Psoas muscle (tissue), 8 donors: ENCODE data around the gene RPL19. TPM values are rescaled to one million over a fixed set of nuclear protein-coding genes. Genes with fewer than 3 reads are reported as not detected.

Experiments used
- ATAC-seq, 4 donors: fragments of 200-7000 bp; cut with Tn5 transposase; one replicate each; pipeline ENCODE4 v1.9.1; 2020; ENCODE audit warnings: moderate library complexity in 3 of 4, mild to moderate bottlenecking in 2 of 4
- DNase-seq, 2 donors: peaks; one replicate each; pipeline ENCODE4 v3.0.0-alpha.2; 2020
- H3K27ac ChIP-seq: fragments of 200-600 bp; one replicate; pipeline ENCODE4 v1.8.0; 2022
- H3K27me3 ChIP-seq, 3 donors: fragments of 200-600 bp in 1 of 3; one replicate each; pipeline versions ENCODE4 v1.6.1 to v1.8.0; 2013 to 2022; ENCODE audit warnings: low read length in 2 of 3, mild to moderate bottlenecking in 2 of 3, moderate library complexity in 1 of 3; ENCODE audit not compliant: insufficient read depth in 3 of 3
- H3K36me3 ChIP-seq, 2 donors: fragments of 200-600 bp in 1 of 2; one replicate each; pipeline versions ENCODE4 v1.6.1 to v1.8.0; 2013 to 2022; ENCODE audit warnings: low read depth in 1 of 2, mild to moderate bottlenecking in 1 of 2, moderate library complexity in 1 of 2; ENCODE audit not compliant: insufficient read depth in 1 of 2
- H3K4me1 ChIP-seq: fragments of 200-600 bp; one replicate; pipeline ENCODE4 v1.8.0; 2022
- H3K4me3 ChIP-seq: fragments of 200-600 bp; one replicate; pipeline ENCODE4 v1.8.0; 2022; ENCODE audit warnings: mild to moderate bottlenecking
- H3K9me3 ChIP-seq: fragments of 200-600 bp; one replicate; pipeline ENCODE4 v1.8.0; 2022
- CTCF ChIP-seq: fragments of 200-600 bp; IDR thresholded peaks from one replicate; pipeline ENCODE4 v1.8.0; 2022; ENCODE audit warnings: antibody characterized with exemption
- WGBS, 3 donors: extraction: QIAGEN DNeasy Blood & Tissue Kit; methylation state at CpG; one replicate each; pipeline versions ENCODE4 v1.1.6 to v1.1.7; 2013; 5-methylcytosine and 5-hydroxymethylcytosine counted together
- intact Hi-C, 2 donors: fragments of 100-400 bp; cut with DNase I; formaldehyde crosslinking; loops; one replicate each; pipeline versions ENCODE4 v1.11.0 to v1.14.2; 2022
- polyA plus RNA-seq, 3 donors: library from polyadenylated mRNA; stranded (reverse); fragments of 200-250 nt; gene quantifications; one replicate each; pipeline ENCODE4 v1.2.3, GENCODE V29; 2013
- total RNA-seq, 4 donors: library from RNA; stranded (reverse); fragmentation: NEBNext Ultra II Directional in 2 of 4; extraction: Animal tissue kit (Norgen Biotek cat#: 25700) in 2 of 4; gene quantifications; one replicate each; pipeline versions ENCODE4 v1.2.1 to v1.2.4, GENCODE V29; 2021 to 2023
- donor health status: healthy with polysubstance abuse.
- donor health status: DM: no; HTN: no; CAD: no; lungs with moderate emphysema.
- donor health status: Bipolar disorder and iron deficiency.
- donor health status: healthy.
- donor health status: DM: yes; HTN: yes; CAD: no.
- donor health status: DM: no; HTN: no; CAD: no.
- donor health status: DM: no; HTN: no; CAD: no.
- donor health status: DM: yes; HTN: yes; CAD: no.

Gene RPL19
- total and polyA plus RNA-seq, 7 donors, result 1,146 to 3,039 (median 1,520) TPM

GRCh38 chr17:39212841-39213480, 12.9 kb downstream of the RPL19 start:
- H3K27ac ChIP-seq, result no peak overlapping the region
- DNase-seq (no peak), ATAC-seq (peak in 1 of 4 donors; percentile 30)

GRCh38 chr17:39213852-39214251, 13.8 kb downstream of the RPL19 start:
- DNase-seq, result no peak
- H3K9me3 ChIP-seq, result no peaks in the 10 kb centered on the region
- no peak overlapping the region for H3K4me3 ChIP-seq
- WGBS, 3 donors, result 70 to 80% (median 71%) methylated on average over 9 of the region's 9 CpGs
- peaks cover 15% of the 10 kb centered on the region for H3K4me1 ChIP-seq
- intact Hi-C loops, result loop anchor here in 1 of 2 donors (10.0 kb wide), 1 partner anchor 139 kb away; no protein-coding TSS in a partner anchor
- no peaks in the 10 kb centered on the region for H3K27me3 ChIP-seq
- H3K36me3 ChIP-seq, result no peaks in the 10 kb centered on the region
- peak; percentile 17 to 57 (median 40) for ATAC-seq
- no peak for TF ChIP-seq CTCF
- no peak overlapping the region for H3K27ac ChIP-seq

More at GRCh38 chr17:39212841-39213480, 12.9 kb downstream of the RPL19 start:
- 42 to 59% (median 55%) methylated on average over 16 of the region's 16 CpGs for WGBS, 3 donors
- peaks cover 17% of the 10 kb centered on the region for H3K4me1 ChIP-seq
- intact Hi-C loops, result loop anchor here in 1 of 2 donors (10.0 kb wide), 1 partner anchor 138 kb away; no protein-coding TSS in a partner anchor
- no peaks in the 10 kb centered on the region for H3K36me3 ChIP-seq
- H3K9me3 ChIP-seq, result no peaks in the 10 kb centered on the region
- no peak overlapping the region for H3K4me3 ChIP-seq
- TF ChIP-seq CTCF, result no peak
- no peaks in the 10 kb centered on the region for H3K27me3 ChIP-seq

- no peak overlapping the region for H3K4me3 ChIP-seq
- no peaks in the 10 kb centered on the region for H3K9me3 ChIP-seq
- DNase-seq (no peak), ATAC-seq (no peak)
- H3K27me3 ChIP-seq, result no peaks in the 10 kb centered on the region
- WGBS, 3 donors, result 53 to 59% (median 58%) methylated on average over 24 of the region's 24 CpGs
- H3K4me1 ChIP-seq, result peaks cover 13% of the 10 kb centered on the region
- intact Hi-C loops, result loop anchor here in 1 of 2 donors (10.0 kb wide), 1 partner anchor 143 kb away; no protein-coding TSS in a partner anchor
- H3K27ac ChIP-seq, result no peak overlapping the region
- H3K36me3 ChIP-seq, result no peaks in the 10 kb centered on the region
- no peak for TF ChIP-seq CTCF
Observed at GRCh38 chr17:39217734-39218369, 17.8 kb downstream of the RPL19 start.

- Histone ChIP-seq H3K9me3 (no peaks in the 10 kb centered on the region), H3K27me3 (no peaks in the 10 kb centered on the region), H3K36me3 (no peaks in the 10 kb centered on the region), H3K4me3 (no peak overlapping the region), H3K27ac (no peak overlapping the region), H3K4me1 (peaks cover 13% of the 10 kb centered on the region)
- 29 to 58% (median 36%) methylated on average over 8 of the region's 8 CpGs for WGBS, 3 donors
- ATAC-seq (no peak), DNase-seq (no peak)
- intact Hi-C loops, result loop anchor here in 1 of 2 donors (10.0 kb wide), 1 partner anchor 144 kb away; no protein-coding TSS in a partner anchor
- TF ChIP-seq CTCF, result no peak
Observed at GRCh38 chr17:39218906-39219305, 18.8 kb downstream of the RPL19 start.
